ENCODE results near the gene NKTR.

DNA sequence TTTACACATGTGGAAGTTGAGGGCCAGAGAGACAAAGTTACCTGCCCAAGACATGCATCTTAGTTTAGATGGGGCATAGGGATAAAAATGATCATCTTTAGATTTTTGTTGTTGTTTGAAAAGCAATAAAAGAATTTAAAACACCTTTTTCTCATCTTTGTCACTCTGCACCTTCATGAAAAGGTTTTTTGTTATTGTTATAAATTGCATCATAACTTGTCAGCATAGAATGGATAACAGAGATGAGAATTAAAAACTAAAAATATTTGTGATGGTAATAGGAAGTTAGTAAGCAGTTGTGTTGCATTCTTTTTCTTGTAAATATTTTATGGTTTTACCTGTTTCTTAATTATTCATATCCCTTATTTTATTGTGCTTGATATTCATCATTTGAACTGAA is 39.6 kb downstream of the NKTR start:
- TF ChIP-seq, protein P1, sequence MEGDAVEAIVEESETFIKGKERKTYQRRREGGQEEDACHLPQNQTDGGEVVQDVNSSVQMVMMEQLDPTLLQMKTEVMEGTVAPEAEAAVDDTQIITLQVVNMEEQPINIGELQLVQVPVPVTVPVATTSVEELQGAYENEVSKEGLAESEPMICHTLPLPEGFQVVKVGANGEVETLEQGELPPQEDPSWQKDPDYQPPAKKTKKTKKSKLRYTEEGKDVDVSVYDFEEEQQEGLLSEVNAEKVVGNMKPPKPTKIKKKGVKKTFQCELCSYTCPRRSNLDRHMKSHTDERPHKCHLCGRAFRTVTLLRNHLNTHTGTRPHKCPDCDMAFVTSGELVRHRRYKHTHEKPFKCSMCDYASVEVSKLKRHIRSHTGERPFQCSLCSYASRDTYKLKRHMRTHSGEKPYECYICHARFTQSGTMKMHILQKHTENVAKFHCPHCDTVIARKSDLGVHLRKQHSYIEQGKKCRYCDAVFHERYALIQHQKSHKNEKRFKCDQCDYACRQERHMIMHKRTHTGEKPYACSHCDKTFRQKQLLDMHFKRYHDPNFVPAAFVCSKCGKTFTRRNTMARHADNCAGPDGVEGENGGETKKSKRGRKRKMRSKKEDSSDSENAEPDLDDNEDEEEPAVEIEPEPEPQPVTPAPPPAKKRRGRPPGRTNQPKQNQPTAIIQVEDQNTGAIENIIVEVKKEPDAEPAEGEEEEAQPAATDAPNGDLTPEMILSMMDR (conservative IDR thresholded peaks at IDR 0.05), result no peak
- TF ChIP-seq EZH2 (IDR thresholded peaks at IDR 0.05; ENCODE audit: low read depth), result no peak
